ENCODE measurements around the gene NTRK2.

DNA sequence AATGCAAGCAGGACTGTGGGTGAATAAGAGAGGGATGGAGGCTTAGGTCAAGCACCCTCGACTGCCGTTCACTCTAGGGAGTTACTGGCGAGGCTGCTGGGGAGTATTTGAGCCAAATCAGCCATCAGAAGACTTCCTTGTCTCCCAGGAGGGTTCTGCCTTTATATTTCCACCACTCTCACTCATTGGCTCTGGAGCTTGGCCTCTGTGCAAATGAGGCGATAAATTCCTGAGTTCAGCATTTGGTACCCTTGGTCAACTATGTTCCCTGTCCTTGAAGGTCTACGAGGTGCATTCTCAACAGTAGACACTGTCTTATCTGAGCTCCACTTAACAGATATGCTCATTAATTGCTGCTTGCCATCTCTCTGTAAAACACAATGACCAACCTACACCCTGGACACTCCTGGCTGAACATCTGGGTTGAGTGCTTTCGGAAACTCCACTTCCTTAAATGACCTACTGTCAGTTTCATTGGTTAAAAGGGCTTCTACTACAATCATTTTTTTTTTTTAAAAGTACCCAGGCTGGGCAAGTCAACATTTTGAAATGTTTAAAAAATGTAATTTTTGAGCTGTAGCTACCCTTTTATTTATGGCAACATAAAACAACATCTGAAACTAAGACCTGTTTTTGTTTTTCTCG is 153.2 kb downstream of the NTRK2 start:
- TF ChIP-seq ARNT (IDR thresholded peaks at IDR 0.05) (no peak), FOXA1 (IDR thresholded peaks at IDR 0.05) (no peak), FOXM1 (IDR thresholded peaks at IDR 0.05; ENCODE audit: borderline replicate concordance) (no peak), BHLHE40 (IDR thresholded peaks at IDR 0.05; ENCODE audit: borderline replicate concordance) (no peak), HDGF (IDR thresholded peaks at IDR 0.05; ENCODE audit: borderline replicate concordance) (no peak)
- TF ChIP-seq, protein P1, sequence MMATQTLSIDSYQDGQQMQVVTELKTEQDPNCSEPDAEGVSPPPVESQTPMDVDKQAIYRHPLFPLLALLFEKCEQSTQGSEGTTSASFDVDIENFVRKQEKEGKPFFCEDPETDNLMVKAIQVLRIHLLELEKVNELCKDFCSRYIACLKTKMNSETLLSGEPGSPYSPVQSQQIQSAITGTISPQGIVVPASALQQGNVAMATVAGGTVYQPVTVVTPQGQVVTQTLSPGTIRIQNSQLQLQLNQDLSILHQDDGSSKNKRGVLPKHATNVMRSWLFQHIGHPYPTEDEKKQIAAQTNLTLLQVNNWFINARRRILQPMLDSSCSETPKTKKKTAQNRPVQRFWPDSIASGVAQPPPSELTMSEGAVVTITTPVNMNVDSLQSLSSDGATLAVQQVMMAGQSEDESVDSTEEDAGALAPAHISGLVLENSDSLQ (IDR thresholded peaks at IDR 0.05): no peak

Measured in HEK293T (cell line).